B cell (primary cell): Measurements from ENCODE around the gene ARMH3.

Experiments
- CTCF ChIP-seq: fragments of 200-600 bp; IDR thresholded peaks from one replicate; pipeline ENCODE4 v1.8.0; 2022; ENCODE audit warnings: antibody characterized with exemption, mild to moderate bottlenecking
- EZH2 ChIP-seq: IDR thresholded peaks from 2 replicates; pipeline ENCODE4 v1.6.1; 2012; ENCODE audit warnings: borderline replicate concordance, low read depth, mild to moderate bottlenecking, moderate library complexity, low read length; ENCODE audit not compliant: insufficient read depth, poor library complexity, severe bottlenecking

GRCh38 chr10:101912561-101913179 lies 143.3 kb downstream of the ARMH3 start:
- no peak for TF ChIP-seq CTCF
- TF ChIP-seq EZH2: no peak
